IPS DF 4.7 (cell line): ENCODE data around the gene GUSB.
A peak's percentile ranks its signal among the peaks of the same experiment; 100 is the strongest.
"Not testable (repeated sequence)": the region's sequence is repeated elsewhere in the genome, so short reads cannot be mapped to it uniquely, and the experiment has no call there.

ENCODE experiments used
- DNase-seq: peaks from one replicate; pipeline ENCODE4 v3.0.0-alpha.2; 2013; ENCODE audit warnings: low spot score; ENCODE audit errors: extremely low read depth

GUSB gene

DNA sequence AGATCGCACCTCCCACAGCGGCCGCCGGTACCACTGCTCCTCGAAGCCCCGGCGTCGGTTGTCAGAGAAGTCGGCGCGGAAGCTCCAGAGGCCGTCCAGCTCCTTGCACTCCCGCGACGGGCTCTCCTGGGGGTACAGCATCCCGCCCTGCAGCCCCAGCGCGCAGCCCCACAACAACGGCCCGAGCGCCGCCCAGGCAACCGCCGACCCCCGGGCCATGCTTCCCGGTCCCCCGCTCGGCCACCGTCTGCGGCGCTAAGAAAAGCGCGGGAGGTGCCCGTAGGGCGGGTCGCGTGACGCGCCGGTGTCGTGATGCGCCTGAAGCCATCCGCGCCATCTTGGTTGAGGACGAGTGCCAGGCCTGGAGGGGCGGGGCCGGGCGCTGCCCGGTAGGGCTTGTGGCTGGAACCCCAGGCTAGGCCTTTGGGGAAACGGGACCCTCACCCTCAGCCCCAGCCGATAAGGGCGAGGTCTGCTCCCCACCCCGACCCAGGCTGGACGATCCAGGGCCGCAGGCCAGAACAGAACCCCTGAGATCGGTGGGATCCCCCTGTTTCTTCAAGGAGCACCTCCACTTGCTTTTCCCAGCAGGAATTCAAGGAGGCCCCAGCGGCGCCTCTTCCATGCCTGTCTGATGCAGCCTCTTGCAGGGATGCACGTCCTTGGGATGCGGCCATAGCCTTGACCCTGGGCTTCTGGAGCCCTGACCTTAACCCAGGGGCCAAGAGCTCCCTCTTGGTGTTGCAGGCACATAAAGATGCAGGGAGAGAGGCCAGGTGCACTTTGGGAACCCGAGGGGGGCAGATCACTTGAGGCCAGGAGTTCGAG, at the start of gene GUSB:
Gene GUSB, minus strand, starts transcription at position 249 of the 828 bp plus-strand sequence. Its CDS starts 30 bp downstream, at position 219.
- peak; percentile 58 for DNase-seq

DNA sequence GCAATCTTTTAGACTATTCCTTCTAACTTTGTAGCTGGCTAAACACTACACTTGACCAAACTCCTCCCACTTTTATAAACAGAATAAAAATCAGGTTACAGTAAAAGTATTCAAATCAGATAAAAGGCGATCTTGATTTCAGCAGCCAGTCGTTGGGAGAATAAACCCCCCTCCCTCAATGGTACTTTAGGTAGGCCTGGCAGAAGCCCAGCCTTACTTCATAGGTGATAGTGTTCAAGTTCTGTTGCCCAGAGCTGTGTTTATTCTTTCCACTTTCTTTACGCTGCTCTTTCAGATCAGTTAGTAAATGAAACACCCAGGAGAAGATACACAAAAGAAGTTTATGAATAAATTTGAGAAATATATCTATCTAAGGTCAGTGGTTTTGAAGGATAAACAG, 46.3 kb upstream of the GUSB start:
- not testable (repeated sequence) for DNase-seq

DNA sequence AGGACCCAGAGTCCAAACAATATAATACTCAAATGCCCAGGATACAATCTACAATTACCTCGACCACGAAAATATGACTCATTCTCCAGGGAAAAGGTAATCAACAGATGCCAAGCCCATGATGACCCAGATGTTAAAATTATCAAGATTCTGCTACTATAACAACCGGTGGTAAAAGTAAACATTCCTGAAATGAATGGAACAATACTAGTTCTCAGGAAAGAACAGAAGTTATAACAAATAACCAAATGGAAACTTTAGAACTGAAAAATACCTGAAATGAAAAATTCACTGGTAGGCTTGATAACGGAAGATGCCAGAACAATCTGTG, 34.1 kb upstream of the GUSB start:
- DNase-seq = no peak

DNA sequence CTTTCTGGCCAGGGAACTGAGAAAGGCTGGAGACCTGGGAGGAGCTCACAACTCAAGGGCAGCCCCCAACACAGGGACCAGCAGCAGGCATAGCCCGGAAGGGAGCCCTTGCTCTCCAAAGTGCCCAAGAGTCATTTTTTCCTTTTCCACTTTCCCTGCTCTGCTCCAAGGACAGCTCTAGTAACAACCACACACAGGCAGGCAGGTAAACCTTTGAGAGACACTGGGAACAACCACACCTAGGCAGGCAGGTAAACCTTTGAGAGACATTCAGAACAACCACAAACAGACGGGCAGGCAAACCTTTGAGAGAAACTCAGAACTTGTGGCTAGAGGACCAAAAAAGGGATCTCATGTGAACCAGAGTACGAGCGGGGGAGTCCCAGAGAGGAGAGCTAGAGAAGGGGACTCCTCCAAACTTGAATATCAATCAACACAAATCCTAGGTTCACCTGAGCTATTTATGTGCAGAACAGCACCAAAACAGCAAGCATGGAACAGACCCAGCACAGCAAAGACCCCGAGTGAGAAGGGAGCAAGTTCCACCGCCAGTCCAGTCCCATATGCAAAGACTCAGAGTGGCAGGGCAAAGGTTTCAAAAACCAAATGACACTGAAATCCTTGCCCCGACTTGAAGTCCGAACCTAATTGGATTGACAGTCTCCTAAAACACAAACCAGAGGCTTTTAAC, 33.6 kb upstream of the GUSB start:
- no peak for DNase-seq

DNA sequence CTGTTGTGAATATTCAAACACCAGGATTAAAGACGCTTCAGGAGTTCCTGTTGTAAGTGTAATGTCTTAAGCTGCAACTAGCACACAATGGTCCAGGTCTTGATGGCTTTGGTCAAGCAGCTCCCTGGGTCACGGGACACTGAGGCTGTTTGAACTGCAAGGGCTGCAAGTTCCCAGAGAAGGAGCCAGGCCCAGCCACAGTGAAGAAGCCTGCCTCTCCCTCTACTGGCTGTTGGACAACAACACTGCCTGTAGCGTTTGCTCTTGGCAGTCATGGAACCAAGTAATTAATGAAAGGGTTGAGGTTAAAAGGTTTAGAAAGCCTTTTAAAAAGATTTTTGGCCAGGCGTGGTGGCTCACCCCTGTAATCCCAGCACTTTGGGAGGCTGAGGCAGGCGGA, 31.9 kb upstream of the GUSB start:
- no peak for DNase-seq

DNA sequence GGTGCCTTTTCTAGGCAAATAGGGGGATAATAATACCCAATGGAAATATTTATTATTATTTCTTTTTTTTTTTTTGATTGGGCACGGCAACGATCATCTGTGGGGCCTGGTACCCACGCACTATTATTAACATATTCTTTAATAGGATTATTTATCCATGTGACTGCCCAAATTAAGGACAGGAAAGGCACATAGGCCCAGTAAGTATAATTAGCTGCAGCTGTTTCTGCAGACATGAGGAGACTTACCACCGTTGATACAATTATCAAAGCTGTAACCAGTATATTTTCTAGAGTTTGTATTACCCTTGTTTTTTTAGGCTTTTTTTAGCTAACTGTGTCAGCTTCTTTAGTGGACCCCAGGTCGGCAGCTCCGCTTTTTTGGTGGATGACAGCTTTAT, 25.2 kb upstream of the GUSB start:
- no peak for DNase-seq

DNA sequence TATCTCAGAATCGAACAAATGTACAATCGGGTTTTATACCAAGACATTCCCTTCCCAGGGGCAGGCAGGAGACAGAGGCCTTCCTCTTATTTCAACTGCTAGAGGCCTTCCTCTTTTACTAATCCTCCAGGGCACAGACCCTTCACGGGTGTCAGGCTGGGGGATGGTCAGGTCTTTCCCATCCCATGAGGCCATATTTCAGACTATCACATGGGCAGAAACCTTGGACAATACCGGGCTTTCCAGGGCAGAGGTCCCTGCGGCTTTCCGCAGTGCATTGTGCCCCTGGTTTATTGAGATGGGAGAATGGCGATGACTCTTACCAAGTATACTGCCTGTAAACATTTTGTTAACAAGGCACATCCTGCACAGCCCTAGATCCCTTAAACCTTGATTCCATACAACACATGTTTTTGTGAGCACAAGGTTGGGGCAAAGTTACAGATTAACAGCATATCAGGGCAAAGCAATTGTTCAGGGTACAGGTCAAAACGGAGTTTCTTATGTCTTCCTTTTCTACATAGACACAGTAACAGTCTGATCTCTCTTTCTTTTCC, 23.2 kb upstream of the GUSB start:
- DNase-seq = not testable (repeated sequence)

DNA sequence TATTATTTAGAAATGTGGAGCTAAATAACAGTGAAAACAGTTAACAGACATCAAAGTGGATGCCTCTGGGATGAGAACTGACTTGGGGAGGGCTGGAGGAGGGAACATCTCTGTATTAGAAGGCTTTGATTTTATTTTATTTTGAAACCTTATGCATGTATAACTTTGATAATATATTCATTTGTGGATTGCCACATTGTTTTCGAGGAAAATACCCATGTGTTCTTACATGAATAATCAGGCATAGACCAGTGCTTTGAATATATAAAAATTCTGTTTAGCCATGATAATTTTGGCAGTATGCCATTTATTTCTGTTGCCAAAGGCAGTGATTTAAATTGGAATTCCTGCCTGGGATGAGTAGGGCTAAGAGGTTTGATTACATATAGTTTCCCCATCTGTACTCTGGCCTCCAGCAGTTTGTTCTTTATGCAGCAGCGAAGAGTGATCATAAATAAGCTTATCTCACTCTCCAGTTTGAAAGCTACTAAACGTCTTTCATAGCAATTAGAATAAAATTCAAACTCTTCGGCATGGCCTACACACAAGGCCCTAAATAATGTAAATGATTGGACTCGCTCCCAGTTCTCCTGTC, 18.9 kb upstream of the GUSB start:
- DNase-seq = not testable (repeated sequence)

DNA sequence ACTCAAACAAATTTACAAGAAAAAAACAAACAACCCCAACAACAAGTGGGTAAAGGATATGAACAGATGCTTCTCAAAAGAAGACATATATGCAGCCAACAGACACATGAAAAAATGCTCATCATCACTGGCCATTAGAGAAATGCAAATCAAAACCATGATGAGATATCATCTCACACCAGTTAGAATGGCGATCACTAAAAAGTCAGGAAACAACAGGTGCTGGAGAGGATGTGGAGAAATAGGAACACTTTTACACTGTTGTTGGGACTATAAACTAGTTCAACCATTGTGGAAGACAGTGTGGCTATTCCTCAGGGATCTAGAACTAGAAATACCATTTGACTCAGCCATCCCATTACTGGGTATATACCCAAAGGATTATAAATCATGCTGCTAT, 13.0 kb upstream of the GUSB start:
- DNase-seq = not testable (repeated sequence)

DNA sequence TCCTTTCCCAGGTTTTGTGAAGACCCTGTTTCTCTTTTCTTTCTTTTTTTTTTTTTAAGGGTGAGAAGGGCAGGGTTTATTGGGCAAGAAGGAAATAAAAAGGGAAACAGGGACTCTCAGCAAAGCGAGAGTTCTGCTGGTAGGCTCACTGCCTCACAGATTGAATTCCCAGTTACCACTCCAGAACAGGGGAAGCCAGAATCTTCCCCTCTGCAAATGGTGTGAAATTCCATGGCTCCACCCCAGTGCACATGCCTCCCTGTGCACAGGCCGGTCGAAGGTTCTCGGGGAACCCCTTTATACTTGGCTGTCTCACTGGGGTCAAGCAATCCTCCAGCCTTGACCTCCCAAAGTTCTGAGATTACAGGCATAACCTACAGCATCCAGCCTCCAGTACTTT, 10.5 kb upstream of the GUSB start:
- DNase-seq = no peak

DNA sequence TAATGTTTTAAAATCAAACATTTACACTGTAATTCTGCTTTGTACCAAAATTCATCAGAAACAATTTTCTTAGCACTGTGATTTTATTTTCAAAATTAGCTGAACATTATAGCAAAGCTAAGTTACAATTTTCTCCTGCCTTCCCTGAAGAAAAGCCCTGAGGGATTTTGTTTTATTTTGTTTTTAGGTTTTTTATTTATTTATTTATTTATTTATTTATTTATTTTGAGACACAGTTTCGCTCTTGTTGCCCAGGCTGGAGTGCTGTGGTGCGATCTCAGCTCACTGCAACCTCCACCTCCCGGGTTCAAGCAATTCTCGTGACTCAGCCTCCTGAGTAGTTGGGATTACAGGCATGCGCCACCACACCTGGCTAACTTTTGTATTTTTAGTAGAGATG, 9.8 kb upstream of the GUSB start:
- DNase-seq = not testable (repeated sequence)

DNA sequence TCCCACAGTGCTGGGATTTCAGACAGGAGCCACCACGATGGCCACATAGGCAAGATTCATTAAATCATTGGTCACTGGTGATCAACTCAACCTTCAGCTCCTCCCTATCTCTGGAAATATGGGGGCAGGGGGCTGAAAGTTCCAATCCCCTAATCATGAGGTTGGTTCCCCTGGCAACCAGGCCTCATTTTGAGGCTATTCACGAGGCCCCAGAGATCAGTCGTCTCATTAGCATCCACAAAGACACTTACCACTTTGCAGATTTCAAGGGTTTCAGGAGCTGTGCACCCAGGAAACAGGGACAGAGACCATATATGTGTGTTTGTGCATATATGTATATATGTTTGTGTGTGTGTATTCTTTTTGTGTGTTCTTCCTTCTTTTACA, 7.7 kb upstream of the GUSB start:
- no peak for DNase-seq

DNA sequence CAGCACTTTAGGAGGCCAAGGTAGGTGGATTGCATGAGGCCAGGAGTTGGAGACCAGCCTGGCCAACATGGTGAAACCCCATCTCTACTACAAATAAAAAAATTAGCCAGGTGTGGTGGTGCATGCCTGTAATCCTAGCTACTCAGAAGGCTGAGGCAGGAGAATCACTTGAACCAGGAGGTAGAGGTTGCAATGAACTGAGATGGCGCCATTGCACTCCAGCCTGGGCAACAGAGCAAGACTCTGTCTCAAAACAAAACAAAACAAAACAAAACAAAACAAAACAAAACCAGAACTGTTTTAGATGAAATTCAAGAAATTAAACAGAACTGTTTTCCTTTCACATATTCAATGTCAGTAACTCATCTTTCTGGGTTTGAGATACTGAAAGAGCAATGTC, 6.5 kb upstream of the GUSB start:
- not testable (repeated sequence) for DNase-seq

DNA sequence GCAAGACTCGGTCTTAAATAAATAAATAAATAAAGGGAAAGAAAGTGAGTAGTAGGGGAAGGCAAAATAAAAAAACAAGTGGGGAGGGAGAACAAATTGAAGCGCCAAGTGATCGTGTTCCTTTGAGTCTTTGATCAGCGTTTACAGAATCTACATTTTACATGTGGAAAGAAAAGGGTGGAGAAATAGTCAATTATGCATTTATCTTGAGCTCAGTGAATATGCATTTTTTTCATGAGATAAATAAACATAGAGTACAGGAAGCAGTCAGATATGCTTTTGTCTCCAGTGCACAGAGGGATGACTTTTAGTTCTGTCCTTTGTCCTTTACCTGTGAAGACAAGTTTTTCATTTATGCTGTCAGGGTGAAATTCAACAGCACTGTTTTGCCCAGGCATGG, 6.1 kb upstream of the GUSB start:
- no peak for DNase-seq

DNA sequence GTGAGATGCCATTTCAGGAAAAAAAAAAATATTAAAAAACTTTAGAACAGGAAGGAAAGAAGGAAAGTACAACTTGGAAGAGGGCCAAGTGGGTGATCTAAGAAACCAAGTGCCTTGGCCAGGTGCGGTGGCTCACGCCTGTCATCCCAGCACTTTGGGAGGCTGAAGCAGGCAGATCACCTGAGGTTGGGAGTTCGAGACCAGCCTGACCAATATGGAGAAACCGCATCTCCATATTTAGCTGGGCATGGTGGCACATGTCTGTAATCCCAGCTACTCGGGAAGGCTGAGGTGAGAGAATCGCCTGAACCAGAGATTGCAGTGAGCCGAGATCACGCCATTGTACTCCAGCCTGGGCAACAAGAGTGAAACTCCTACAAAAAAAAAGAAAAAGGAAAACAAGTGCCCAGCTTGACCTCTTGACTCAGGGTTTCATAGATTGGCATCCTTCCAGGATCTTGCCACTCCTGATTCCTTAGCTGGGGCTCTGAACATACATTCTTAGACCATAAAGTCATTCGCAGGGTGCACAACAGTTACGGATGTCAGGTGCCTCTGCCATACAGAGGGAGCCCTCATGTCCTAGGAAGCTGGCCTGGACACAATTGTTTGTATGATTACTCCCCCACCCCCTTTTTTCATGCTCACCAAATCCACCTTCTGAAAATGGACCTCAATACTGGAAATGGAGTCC, 2.1 kb upstream of the GUSB start:
- no peak for DNase-seq

DNA sequence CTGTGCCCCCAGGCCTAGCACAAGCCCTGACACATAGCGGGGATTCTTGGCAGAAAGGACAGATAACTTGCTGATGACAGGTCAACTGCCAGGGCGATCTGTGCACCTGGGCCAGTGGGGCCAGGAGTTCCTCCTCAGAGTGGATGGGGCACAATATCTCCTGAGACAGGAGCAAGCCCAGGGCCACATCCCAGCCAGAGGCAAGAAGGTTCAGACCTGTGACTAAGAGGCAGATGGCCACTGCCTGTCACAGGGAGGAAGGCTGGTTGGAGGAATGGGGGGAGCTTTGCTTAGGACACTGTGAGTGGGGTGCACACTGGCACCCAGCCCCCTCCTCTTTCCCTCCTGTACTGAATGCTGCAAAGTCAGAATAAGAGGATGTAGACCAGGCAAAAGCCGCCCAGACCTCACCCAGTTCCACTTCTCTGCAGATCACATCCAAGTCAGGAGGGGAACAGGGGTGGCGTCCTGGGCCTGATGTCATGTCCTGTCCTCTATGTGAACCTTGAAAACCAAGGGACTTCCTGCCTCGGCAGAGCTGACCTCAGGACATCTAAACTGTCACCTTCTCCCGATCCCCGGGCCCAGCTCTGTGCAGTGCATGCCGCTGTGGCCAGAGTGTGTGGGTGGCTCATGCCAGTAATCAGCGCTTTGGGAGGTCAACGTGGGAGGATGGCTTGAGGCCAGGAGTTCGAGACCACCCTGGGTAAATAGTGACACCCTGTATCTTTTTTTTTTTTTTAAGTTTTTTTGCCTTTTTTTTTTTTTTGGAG, 1.3 kb downstream of the GUSB start:
- DNase-seq = no peak

DNA sequence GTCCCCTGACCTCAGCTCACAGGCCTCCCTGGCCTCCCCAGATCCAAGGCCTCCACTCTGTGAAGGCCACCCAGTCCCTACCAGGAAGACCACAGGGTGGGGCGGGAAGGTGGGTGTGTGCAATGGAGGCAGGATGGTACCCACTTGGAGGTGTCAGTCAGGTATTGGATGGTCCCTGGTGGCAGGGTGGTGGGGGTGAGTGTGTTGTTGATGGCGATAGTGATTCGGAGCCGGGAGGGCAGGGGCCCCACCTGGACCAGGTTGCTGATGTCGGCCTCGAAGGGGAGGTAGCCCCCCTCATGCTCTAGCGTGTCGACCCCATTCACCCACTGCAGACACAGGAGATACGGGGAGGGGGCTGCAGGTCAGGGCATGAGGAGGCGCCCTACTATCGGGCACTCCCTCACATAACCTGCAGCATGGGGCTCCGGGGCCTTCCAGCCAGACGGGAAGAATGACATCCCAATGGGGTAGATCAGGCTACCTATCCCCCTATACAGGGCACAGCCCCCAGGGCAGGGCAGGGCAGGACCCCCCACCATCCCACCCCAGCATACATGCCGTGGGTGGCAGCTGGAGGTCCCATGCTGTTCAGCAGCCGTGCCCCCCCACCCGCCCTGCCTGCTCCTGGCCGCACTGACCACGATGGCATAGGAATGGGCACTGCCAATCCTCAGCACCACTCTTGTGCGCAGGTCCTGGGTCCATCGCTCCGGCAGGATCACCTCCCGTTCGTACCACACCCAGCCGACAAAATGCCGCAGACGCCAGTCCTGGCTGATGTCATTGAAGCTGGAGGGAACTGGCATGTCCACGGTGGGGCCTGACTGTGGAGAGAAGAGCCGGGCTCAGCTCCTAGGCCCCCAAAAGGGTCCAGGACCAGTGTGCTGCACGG, 2.2 kb downstream of the GUSB start:
- DNase-seq = no peak

DNA sequence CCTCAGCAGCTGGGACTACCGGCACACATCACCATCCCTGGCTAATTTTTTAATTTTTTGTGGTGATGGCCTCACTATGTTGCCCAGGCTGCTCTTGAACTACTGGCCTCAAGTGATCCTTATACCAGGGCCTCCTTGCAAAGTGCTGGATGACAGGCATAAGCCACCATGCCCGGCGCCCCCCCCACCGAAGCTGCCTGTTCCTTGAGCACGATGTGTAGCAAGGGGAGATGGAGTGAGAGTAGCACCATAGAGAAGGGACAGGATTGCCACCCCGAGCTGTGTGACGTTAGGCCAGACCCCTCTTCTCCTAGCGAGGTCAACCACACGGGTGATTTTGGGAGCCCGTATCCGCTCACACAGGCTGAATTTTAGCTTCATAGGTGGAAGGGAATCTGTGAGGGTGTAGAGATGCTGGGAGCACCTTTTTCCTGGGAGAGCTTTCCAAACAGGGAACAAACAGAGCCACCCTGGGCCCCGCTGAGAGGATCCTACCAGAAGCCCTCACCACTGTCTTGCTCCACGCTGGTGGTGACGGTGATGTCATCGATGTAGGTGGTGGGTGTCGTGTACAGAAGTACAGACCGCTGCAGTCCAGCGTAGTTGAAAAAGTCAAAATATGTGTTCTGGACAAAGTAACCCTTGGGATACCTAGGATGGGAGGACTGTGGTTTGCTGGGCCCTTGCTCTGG, 3.0 kb downstream of the GUSB start:
- DNase-seq = no peak

DNA sequence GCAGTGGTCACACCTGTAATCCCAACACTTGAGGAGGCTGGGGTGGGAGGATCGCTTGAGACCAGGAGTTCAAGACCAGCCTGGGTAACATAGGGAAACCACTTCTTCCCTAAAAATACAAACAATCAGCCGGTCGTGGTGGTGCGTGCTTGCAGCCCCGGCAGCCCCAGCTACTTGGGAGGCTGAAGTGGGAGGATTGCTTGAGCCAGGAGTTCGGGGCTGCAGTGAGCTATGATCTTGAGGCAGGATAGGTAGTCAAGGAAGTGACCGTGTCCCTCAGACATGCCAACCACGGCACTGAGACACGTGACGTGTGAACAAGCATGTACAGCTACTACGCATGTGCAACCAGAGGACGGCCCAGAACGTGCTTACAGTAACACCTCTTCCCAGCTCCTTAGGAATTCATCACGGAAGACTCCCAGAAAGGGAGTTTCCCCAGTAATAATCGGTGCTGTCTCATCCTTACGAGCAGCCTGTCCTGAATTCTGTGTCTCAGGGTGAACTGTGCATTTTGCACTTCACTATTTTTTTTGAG, 5.3 kb downstream of the GUSB start:
- no peak for DNase-seq
